HG03175 (cell line): ENCODE data around the gene ACOD1.
"Not testable (repeated sequence)": the region's sequence is repeated elsewhere in the genome, so short reads cannot be mapped to it uniquely, and the experiment has no call there.

Source experiments
- ATAC-seq: cut with Tn5 transposase; IDR thresholded peaks from one replicate; pipeline ENCODE4 v1.9.1; 2021; ENCODE audit warnings: mild to moderate bottlenecking, moderate library complexity; ENCODE audit not compliant: unreplicated experiment

ACOD1 gene

GRCh38 chr13:76948149-76948548 is at the start of gene ACOD1:
Gene ACOD1 (plus strand): TSS chr13:76948511. CDS start chr13:76948559, 48 bp downstream.
- no peak for ATAC-seq

DNA sequence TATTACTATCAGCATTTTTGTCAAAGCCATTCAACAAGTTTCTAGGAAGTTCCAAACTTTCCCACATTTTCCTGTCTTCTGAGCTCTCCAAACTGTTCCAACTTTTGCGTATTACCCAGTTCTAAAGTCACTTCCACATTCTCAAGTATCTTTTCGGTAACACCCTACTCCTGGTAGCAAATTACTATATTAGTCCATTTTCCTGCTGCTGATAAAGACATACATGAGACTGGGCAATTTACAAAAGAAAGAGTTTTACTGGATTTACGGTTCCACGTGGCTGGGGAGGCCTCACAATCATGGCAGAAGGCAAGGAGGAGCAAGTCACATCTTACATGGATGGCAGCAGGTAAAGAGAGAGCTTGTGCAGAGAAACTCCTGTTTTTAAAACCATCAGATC is 49.2 kb upstream of the ACOD1 start:
- ATAC-seq, result not testable (repeated sequence)

DNA sequence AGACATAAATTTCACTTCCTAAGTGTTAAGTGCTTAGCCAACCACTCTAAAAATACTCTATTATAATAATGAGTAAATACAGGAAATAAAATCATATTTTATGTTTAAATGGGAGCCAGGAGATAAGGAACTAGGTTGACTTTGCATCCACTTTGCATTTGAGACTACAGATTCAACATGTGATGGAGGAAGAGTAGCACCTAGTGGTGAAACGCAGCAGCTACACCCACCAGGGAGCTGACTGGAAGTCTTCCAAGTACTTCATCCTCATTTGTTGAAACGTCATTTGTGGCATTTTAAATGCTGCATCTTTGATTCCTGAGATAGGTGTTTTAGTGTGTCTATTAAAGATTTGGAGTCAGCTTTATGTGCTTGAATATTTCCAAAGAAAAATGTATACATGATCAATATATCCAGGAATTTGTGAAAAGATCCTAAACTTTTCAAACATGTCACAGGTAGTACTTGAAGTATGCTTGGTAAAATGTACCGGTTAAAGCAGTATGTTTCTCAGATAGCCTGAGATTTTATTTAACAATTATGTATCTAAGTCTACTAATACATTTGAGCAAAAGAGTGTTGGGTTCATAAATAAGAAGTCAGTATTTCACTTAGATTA is 44.7 kb upstream of the ACOD1 start:
- peak; percentile 95 for ATAC-seq

- ATAC-seq, result no peak
These were observed 43.8 kb upstream of the ACOD1 start for GRCh38 chr13:76904507-76904906.

- no peak for ATAC-seq
These were observed 35.8 kb upstream of the ACOD1 start for GRCh38 chr13:76912476-76912875.

DNA sequence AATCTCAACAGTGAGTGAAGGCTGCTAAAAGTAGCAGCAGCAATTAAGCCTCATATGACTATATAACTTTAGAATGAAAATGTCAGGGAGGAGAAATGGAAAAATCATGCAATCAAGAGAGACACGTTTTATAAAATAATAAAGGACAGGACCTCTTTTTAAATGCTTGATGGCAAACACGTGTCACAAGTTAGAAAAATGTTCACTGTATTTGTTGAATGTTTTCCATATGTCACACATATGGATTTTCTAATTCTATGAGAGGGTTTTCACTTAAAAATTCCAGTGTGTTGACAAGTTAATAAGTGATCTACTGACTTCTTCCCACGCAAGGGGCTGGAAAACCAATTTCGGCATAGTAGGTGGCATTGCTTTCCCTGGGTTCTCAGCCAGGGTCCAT is 34.4 kb upstream of the ACOD1 start:
- ATAC-seq, result no peak

DNA sequence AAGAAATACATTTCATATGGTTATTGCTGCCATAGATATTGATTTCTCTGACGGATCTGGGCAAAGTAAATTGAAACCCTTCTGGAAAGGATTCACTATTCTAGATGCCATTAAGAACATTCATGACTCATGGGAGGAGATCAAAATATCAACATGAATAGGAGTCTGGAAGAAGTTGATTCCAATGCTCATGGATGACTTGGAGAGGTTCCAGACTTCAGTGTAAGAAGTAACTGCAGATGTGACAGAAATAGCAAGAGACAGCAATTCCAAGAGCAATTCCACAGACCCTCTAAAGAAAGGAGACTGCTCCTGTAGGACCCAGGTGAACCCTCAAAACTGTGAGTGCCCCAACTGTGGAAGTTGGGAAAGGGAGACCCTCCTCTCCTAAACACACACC is 31.2 kb upstream of the ACOD1 start:
- no peak for ATAC-seq

GRCh38 chr13:76917755-76918481 is 30.4 kb upstream of the ACOD1 start:
- not testable (repeated sequence) for ATAC-seq

- no peak for ATAC-seq
These were observed 26.8 kb upstream of the ACOD1 start for GRCh38 chr13:76921516-76921915.

DNA sequence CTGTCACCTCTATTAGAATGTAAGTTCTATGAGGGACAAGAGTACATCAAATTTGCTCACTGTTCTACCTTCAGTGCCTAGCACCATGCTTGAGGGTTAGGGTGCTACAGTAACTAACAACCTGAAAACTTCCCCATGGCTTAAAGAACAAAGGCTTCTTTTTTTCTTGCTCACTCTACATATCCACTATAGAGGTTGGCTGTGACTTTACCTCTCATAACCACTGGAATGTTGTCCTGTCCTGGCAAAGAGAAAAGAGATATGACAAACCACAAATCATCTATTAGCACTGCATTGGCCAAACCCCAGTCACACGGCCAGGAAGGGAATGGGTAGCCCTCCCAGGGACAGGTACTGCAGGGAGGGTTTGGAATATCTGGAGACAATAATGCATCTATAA is 23.2 kb upstream of the ACOD1 start:
- ATAC-seq, result no peak

DNA sequence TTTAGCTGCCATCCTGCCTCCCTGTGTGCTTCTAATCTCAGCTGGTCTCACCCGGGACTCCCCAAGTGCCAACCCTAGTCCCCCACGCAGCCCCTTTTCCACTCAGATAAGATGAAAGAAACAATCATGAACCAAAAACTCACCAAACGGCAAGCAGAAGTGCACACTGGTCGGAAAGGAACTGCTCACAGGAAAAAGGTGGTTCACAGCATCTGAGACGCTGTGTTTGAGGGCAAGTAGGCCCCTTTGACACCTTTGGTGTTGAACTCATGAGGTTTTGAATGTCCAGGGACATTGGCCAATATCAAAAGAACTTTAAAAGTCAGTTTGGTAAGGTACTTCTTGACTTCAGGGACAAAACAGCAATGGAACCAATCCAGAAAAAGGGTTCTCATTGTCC is 20.4 kb upstream of the ACOD1 start:
- ATAC-seq, result no peak

- ATAC-seq, result no peak
These were observed 19.9 kb upstream of the ACOD1 start for GRCh38 chr13:76928456-76928855.

GRCh38 chr13:76929320-76929719 is 19.0 kb upstream of the ACOD1 start:
- ATAC-seq, result no peak

DNA sequence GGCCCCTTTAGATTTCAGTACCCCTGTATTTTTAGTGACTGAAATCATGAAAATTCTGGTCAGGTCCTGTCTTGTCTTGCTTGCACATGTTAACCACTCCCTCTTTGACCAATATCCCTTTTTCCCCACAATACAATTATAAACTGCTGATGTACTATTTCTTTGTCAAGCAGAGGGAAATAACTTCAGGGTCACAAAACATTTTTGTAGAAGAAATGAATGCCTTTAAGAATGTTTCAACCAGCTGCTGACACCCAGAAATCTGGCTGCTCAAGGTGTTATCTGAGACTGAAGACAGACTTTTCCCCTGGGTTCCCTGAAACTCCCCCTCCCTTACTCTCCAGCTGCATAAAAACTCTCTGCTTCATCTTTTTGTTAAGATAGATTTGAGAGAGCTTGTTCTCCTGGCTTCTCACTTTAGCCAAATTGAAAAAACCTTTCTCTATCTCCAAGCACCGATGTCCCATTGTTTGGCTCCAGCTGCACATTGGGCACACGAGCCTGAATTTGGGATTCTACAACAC is 18.4 kb upstream of the ACOD1 start:
- no peak for ATAC-seq

DNA sequence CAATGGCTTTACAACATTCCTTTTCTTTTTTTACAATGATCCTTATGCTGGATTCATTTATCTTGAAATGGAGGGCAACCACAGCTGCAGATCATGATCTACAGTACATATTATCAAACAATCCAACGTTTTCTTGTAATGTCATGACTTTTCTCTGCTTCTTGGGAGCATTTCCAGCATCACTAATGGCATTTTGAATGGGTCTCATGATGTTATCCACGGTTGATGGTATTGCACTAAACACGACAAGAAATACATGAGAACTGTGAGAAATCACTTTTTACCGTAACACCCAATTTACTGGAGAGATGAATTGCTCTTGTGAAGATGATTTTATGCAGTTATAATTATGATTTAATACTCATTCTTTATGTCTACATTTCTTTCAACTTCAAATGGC is 16.2 kb upstream of the ACOD1 start:
- ATAC-seq, result no peak

- ATAC-seq, result no peak
These were observed 13.6 kb upstream of the ACOD1 start for GRCh38 chr13:76934671-76935070.

DNA sequence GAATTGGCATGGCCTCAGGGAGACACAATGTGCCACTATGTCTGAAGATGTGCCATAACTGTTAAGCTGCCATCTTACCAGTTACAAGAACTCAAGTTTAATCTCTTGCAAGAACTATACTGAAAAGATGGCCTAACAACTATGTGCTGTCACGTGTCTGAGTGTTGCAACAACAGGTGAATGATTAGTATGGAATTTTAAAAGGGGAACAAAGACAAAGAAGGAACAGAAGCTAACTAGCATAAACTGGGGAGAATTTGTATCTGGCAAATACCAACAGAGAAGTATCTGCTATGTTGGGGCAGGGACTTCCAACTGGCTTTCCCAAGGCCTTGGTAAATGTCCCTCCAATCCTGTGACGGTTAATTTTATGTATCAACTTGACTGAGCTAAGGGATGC is 11.5 kb upstream of the ACOD1 start:
- no peak for ATAC-seq

- no peak for ATAC-seq
These were observed 11.0 kb upstream of the ACOD1 start for GRCh38 chr13:76937281-76937820.

GRCh38 chr13:76939215-76939614 is 9.1 kb upstream of the ACOD1 start:
- no peak for ATAC-seq

DNA sequence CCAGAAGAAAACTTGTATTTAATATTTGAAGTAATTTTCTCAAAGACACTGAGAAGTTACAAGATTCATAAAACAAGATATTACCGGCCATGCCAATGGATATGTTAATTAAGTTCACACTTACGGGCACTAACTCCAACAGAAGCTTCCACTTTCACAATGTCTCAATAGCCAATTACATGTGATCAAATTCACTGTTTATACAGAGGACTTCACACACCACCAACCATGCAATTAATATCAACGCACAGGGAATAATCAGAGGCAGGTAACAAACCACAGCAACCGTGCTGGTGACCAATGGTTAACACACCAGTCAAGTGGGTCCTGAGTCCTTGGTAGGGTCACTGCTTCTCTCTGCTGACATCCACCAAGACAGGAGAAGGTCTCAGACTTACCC is 5.9 kb upstream of the ACOD1 start:
- peak; percentile 78 for ATAC-seq

GRCh38 chr13:76943646-76944045 is 4.7 kb upstream of the ACOD1 start:
- ATAC-seq, result no peak

GRCh38 chr13:76944456-76944855 is 3.9 kb upstream of the ACOD1 start:
- no peak for ATAC-seq
